SK-N-SH (cell line): ENCODE measurements around the gene ATF7IP2. TPM values are rescaled to one million over a fixed set of nuclear protein-coding genes. Genes with fewer than 3 reads are reported as not detected.

Source experiments
- CTCF ChIA-PET: fragments of 300-600, 350-600 bp; formaldehyde crosslinking; extraction: SDS; loops from one replicate; lab custom pipeline; 2021; lab: Yijun Ruan, JAX
- POLR2A ChIA-PET: fragments of 350-600 bp; sonication (Branson Sonifier 250); formaldehyde crosslinking; extraction: SDS; loops from one replicate; lab custom pipeline; 2020; ENCODE audit warnings: antibody characterized with exemption, inconsistent platforms; lab: Yijun Ruan, JAX
- DNase-seq: peaks from one replicate; pipeline ENCODE4 v3.0.0; 2012
- H2AFZ ChIP-seq: fragments of 200-600 bp; sonication (generic); 2 replicates; pipeline ENCODE4 v1.8.1; 2016; ENCODE audit warnings: antibody characterized with exemption, mild to moderate bottlenecking, low read depth
- H3F3A ChIP-seq: fragments of 200-600 bp; sonication (generic); replicated peaks from 2 replicates; pipeline ENCODE3; 2016; ENCODE audit warnings: antibody characterized with exemption, mild to moderate bottlenecking; ENCODE audit not compliant: insufficient read depth
- H3K27ac ChIP-seq, 2 experiments: fragments of 200-500 bp in 1 of 2; fragments of 200-600 bp in 1 of 2; sonication (Bioruptor generic) in 1 of 2; sonication (generic), shearing (Covaris generic) in 1 of 2; 2 replicates each; pipeline versions ENCODE4 v1.5.1 to v1.6.1; 2014 to 2016; ENCODE audit warnings: low read depth in 2 of 2, inconsistent platforms in 1 of 2, low read length in 1 of 2, mild to moderate bottlenecking in 1 of 2, mixed read lengths in 1 of 2
- H3K27me3 ChIP-seq: fragments of 200-600 bp; sonication (generic), shearing (Covaris generic); 2 replicates; pipeline ENCODE4 v1.6.1; 2016; ENCODE audit warnings: mixed run types; ENCODE audit not compliant: insufficient read depth
- H3K36me3 ChIP-seq, 2 experiments: fragments of 200-500 bp in 1 of 2; fragments of 200-600 bp in 1 of 2; sonication (Bioruptor generic) in 1 of 2; sonication (generic) in 1 of 2; replicated peaks in 1 of 2; 2 replicates each; pipeline versions ENCODE3 to v1.5.1; 2014 to 2016; ENCODE audit warnings: low read length in 1 of 2, mild to moderate bottlenecking in 1 of 2; ENCODE audit not compliant: insufficient read depth in 2 of 2, control insufficient read depth in 1 of 2
- H3K4me1 ChIP-seq, 2 experiments: fragments of 200-500 bp in 1 of 2; fragments of 200-600 bp in 1 of 2; sonication (Bioruptor generic) in 1 of 2; sonication (generic), shearing (Covaris generic) in 1 of 2; 2 replicates each; pipeline versions ENCODE4 v1.5.1 to v1.6.1; 2014 to 2016; ENCODE audit warnings: low read depth in 1 of 2, low read length in 1 of 2, mixed run types in 1 of 2; ENCODE audit not compliant: insufficient read depth in 2 of 2, control insufficient read depth in 1 of 2
- H3K4me2 ChIP-seq: fragments of 200-600 bp; sonication (generic), shearing (Covaris generic); 2 replicates; pipeline ENCODE4 v1.6.1; 2017; ENCODE audit warnings: mixed run types
- H3K4me3 ChIP-seq, 2 experiments: fragments of 200-500 bp in 1 of 2; fragments of 200-600 bp in 1 of 2; sonication (Bioruptor generic) in 1 of 2; sonication (generic), shearing (Covaris generic) in 1 of 2; 2 replicates each; pipeline versions ENCODE4 v1.5.1 to v1.8.1; 2014 to 2016; ENCODE audit warnings: low read depth in 2 of 2, inconsistent platforms in 1 of 2, low read length in 1 of 2, mild to moderate bottlenecking in 1 of 2, mixed read lengths in 1 of 2, moderate library complexity in 1 of 2
- H3K79me2 ChIP-seq: fragments of 200-600 bp; sonication (generic); 2 replicates; pipeline ENCODE4 v1.8.1; 2017; ENCODE audit warnings: mild to moderate bottlenecking; ENCODE audit not compliant: insufficient read depth
- H3K9ac ChIP-seq: fragments of 200-600 bp; sonication (generic); 2 replicates; pipeline ENCODE4 v1.6.1; 2017; ENCODE audit warnings: mixed run types
- H3K9me2 ChIP-seq: fragments of 200-600 bp; sonication (generic); 2 replicates; pipeline ENCODE4 v1.6.1; 2017; ENCODE audit warnings: mixed run types
- H3K9me3 ChIP-seq: fragments of 200-600 bp; sonication (generic); 2 replicates; pipeline ENCODE4 v1.6.1; 2017; ENCODE audit warnings: mixed run types, mild to moderate bottlenecking, moderate library complexity
- H4K20me1 ChIP-seq: fragments of 200-600 bp; sonication (generic); 2 replicates; pipeline ENCODE4 v1.6.1; 2017; ENCODE audit warnings: mild to moderate bottlenecking, mixed run types; ENCODE audit not compliant: insufficient read depth
- ELF1 ChIP-seq: IDR thresholded peaks from 2 replicates; pipeline ENCODE4 v1.4.0; 2012
- EP300 ChIP-seq, 2 experiments: IDR thresholded peaks; 2 replicates each; pipeline versions ENCODE4 v1.4.0 to v1.6.1; 2012; ENCODE audit warnings: borderline replicate concordance in 1 of 2, low read depth in 1 of 2, low read length in 1 of 2
- EZH2phosphoT487 ChIP-seq: fragments of 200-600 bp; sonication (generic); IDR thresholded peaks from 2 replicates; pipeline ENCODE4 v1.6.1; 2017; ENCODE audit warnings: low read depth, mixed run types, mild to moderate bottlenecking, antibody characterized with exemption, moderate library complexity, borderline replicate concordance
- FOSL2 ChIP-seq: IDR thresholded peaks from 2 replicates; pipeline ENCODE4 v1.4.0; 2012; ENCODE audit warnings: low read depth, mild to moderate bottlenecking, moderate library complexity, borderline replicate concordance
- FOXM1 ChIP-seq: IDR thresholded peaks from 2 replicates; pipeline ENCODE4 v1.4.0; 2012; ENCODE audit warnings: low read depth, mild to moderate bottlenecking
- GABPA ChIP-seq: IDR thresholded peaks from 2 replicates; pipeline ENCODE4 v1.4.0; 2012; ENCODE audit warnings: low read depth, mild to moderate bottlenecking
- GATA2 ChIP-seq: sonication (generic); formaldehyde crosslinking; IDR thresholded peaks from 2 replicates; pipeline ENCODE4 v1.5.0; 2020; ENCODE audit warnings: mild to moderate bottlenecking, missing genetic modification reagents
- JUND ChIP-seq: IDR thresholded peaks from 2 replicates; pipeline ENCODE4 v1.4.0; 2012
- NFIC ChIP-seq: IDR thresholded peaks from 2 replicates; pipeline ENCODE4 v1.4.0; 2012; ENCODE audit warnings: borderline replicate concordance
- NRF1 ChIP-seq: IDR thresholded peaks from 2 replicates; pipeline ENCODE4 v1.6.1; 2012; ENCODE audit warnings: low read depth, mild to moderate bottlenecking, low read length
- POLR2AphosphoS5 ChIP-seq: IDR thresholded peaks from 2 replicates; pipeline ENCODE4 v1.6.1; 2012; ENCODE audit warnings: low read depth, low read length
- RAD21 ChIP-seq: IDR thresholded peaks from 2 replicates; pipeline ENCODE4 v1.6.1; 2012; ENCODE audit warnings: mild to moderate bottlenecking, low read length
- RFX5 ChIP-seq: IDR thresholded peaks from 2 replicates; pipeline ENCODE4 v1.6.1; 2012; ENCODE audit warnings: mild to moderate bottlenecking, improper control_type of control experiment, low read length
- SIN3A ChIP-seq: IDR thresholded peaks from 2 replicates; pipeline ENCODE4 v1.6.1; 2012; ENCODE audit warnings: low read depth, mild to moderate bottlenecking, low read length, moderate library complexity, borderline replicate concordance
- TAF1 ChIP-seq: IDR thresholded peaks from 2 replicates; pipeline ENCODE4 v1.6.1; 2012; ENCODE audit warnings: low read depth, mild to moderate bottlenecking, low read length, moderate library complexity, borderline replicate concordance
- WGBS: methylation state at CpG from one replicate; pipeline ENCODE4 v1.1.6; 2017; ENCODE audit warnings: low lambda C conversion rate; 5-methylcytosine and 5-hydroxymethylcytosine counted together
- polyA plus RNA-seq, 3 experiments: library from polyadenylated mRNA; depleted of rRNA; stranded (reverse); fragments of >200 nt; gene quantifications; 2 replicates each; pipeline ENCODE4 v1.2.3, GENCODE V29; 2012
- TF ChIP-seq, protein P1 (sequence below): IDR thresholded peaks from 2 replicates; pipeline ENCODE4 v1.4.0; 2012; ENCODE audit warnings: low read depth
- TF ChIP-seq, protein P2 (sequence below): fragments of 150-350 bp; IDR thresholded peaks from 2 replicates; pipeline ENCODE4 v1.6.1; 2016; ENCODE audit warnings: mild to moderate bottlenecking, low read depth, low read length

Gene ATF7IP2
- polyA plus RNA-seq, 1 of the 3 experiments (the other 2 are of a cell fraction), result 0.35 TPM

GRCh38 chr16:10517868-10518267 lies 132.0 kb downstream of the ATF7IP2 start:
- H3K79me2 ChIP-seq, result no peaks in the 10 kb centered on the region
- ChIA-PET POLR2A (no interaction called here), CTCF (interaction anchor here (1.3 to 16.7 kb wide), 3 partner anchors 8 to 261 kb away, joined by 4 to 305 read pairs (median 4); partner anchors contain the start of gene NUBP1)
- no peak overlapping the region for H2AFZ ChIP-seq
- no peaks in the 10 kb centered on the region for H3K27me3 ChIP-seq
- no peak overlapping the region for H3K9ac ChIP-seq
- DNase-seq, result no peak
- H3K4me3 ChIP-seq, result no peak overlapping the region
- no peaks in the 10 kb centered on the region; a peak in 1 of 4 replicates for H3K4me1 ChIP-seq
- H4K20me1 ChIP-seq, result no peaks in the 10 kb centered on the region
- H3K36me3 ChIP-seq, result no peaks in the 10 kb centered on the region
- no peaks in the 10 kb centered on the region for H3F3A ChIP-seq
- H3K27ac ChIP-seq, result no peak overlapping the region
- no peaks in the 10 kb centered on the region for H3K9me3 ChIP-seq
- 84% methylated on average over 5 of the region's 5 CpGs for WGBS
- no peaks in the 10 kb centered on the region for H3K9me2 ChIP-seq
- no peak for TF ChIP-seq RFX5
- TF ChIP-seq, all 33 proteins: peak for 0
- no peak overlapping the region for H3K4me2 ChIP-seq

DNA sequence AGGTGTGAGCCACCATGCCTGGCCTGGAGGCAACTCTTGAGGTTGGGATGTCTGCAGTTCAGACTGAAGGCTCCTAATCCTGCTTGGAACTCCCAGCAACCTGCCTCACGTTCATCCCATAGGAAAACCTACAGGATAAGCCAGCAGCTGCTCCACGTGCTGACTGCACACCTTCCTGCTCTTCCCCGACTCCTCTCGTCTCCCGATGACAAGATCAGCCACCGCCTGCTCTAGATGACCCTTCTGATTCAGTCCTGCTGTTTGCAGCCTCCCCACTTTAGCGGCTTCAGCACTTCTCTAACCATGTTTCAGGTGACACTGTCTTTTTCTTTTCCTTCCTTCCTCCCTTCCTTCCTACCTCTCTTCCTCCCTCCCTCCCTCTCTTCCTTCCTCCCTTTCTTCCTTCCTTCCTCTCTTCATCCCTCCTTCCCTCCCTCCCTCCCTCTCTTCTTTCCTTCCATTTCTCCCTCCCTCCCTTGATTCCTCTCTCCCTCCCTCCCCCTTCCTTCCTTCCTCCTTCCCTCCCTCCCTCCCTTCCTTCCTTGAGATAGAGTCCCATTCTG lies 132.7 kb downstream of the ATF7IP2 start:
- H3K9me3 ChIP-seq, result no peaks in the 10 kb centered on the region
- DNase-seq, result no peak
- no peak overlapping the region for H2AFZ ChIP-seq
- no peak overlapping the region for H3K9ac ChIP-seq
- CTCF ChIA-PET, result interaction anchor here (1.3 to 16.7 kb wide), 3 partner anchors 9 to 262 kb away, joined by 4 to 305 read pairs (median 4); partner anchors contain the start of gene NUBP1
- H3F3A ChIP-seq, result no peaks in the 10 kb centered on the region
- no peak overlapping the region for H3K4me3 ChIP-seq
- POLR2A ChIA-PET, result no interaction called here
- TF ChIP-seq GABPA (no peak), EZH2phosphoT487 (no peak), RAD21 (no peak)
- TF ChIP-seq, protein P1, sequence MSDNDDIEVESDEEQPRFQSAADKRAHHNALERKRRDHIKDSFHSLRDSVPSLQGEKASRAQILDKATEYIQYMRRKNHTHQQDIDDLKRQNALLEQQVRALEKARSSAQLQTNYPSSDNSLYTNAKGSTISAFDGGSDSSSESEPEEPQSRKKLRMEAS, result no peak
- 49% methylated on average over 7 of the region's 7 CpGs for WGBS
- no peak overlapping the region for H3K4me2 ChIP-seq
- H3K36me3 ChIP-seq, result no peaks in the 10 kb centered on the region
- no peak overlapping the region for H3K27ac ChIP-seq
- H3K9me2 ChIP-seq, result no peaks in the 10 kb centered on the region
- no peaks in the 10 kb centered on the region for H3K27me3 ChIP-seq
- H3K79me2 ChIP-seq, result no peaks in the 10 kb centered on the region
- H3K4me1 ChIP-seq, result no peaks in the 10 kb centered on the region; a peak in 1 of 4 replicates
- no peaks in the 10 kb centered on the region for H4K20me1 ChIP-seq

GRCh38 chr16:10519297-10519696 lies 133.4 kb downstream of the ATF7IP2 start:
- no peak overlapping the region for H3K9ac ChIP-seq
- H3K4me1 ChIP-seq, result no peaks in the 10 kb centered on the region; a peak in 1 of 4 replicates
- no peaks in the 10 kb centered on the region for H3K79me2 ChIP-seq
- no peak overlapping the region for H3K4me2 ChIP-seq
- no peaks in the 10 kb centered on the region for H4K20me1 ChIP-seq
- ChIA-PET CTCF (interaction anchor here (1.3 to 16.7 kb wide), 2 partner anchors 10 to 220 kb away, joined by 4 to 305 read pairs; partner anchors contain the start of gene NUBP1), POLR2A (no interaction called here)
- H3K27ac ChIP-seq, result no peak overlapping the region
- TF ChIP-seq SIN3A (no peak), EP300 (IDR thresholded peaks at IDR 0.05; ENCODE audit: borderline replicate concordance in 1 of 2, low read depth in 1 of 2, low read length in 1 of 2) (no peak), GATA2 (CRISPR knock-in tag) (no peak), RFX5 (no peak), NRF1 (no peak), NFIC (no peak), ELF1 (no peak), FOXM1 (no peak), JUND (no peak), GABPA (no peak), POLR2AphosphoS5 (no peak), FOSL2 (no peak), TAF1 (no peak)
- TF ChIP-seq, protein P2, sequence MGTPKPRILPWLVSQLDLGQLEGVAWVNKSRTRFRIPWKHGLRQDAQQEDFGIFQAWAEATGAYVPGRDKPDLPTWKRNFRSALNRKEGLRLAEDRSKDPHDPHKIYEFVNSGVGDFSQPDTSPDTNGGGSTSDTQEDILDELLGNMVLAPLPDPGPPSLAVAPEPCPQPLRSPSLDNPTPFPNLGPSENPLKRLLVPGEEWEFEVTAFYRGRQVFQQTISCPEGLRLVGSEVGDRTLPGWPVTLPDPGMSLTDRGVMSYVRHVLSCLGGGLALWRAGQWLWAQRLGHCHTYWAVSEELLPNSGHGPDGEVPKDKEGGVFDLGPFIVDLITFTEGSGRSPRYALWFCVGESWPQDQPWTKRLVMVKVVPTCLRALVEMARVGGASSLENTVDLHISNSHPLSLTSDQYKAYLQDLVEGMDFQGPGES, result no peak
- 16% methylated on average over 1 of the region's 1 CpG for WGBS
- no peak for DNase-seq
- H3F3A ChIP-seq, result no peaks in the 10 kb centered on the region
- H3K27me3 ChIP-seq, result no peaks in the 10 kb centered on the region
- H2AFZ ChIP-seq, result no peak overlapping the region
- H3K36me3 ChIP-seq, result no peaks in the 10 kb centered on the region
- H3K4me3 ChIP-seq, result no peak overlapping the region
- H3K9me2 ChIP-seq, result no peaks in the 10 kb centered on the region
- H3K9me3 ChIP-seq, result no peaks in the 10 kb centered on the region
